ENCODE results near the gene IL21. TPM values are rescaled to one million over a fixed set of nuclear protein-coding genes. Genes with fewer than 3 reads are reported as not detected.

The IL21 gene
- polyA plus RNA-seq, 1 experiment = not detected

GRCh38 chr4:122636697-122637096 lies 15.8 kb upstream of the IL21 start:
- Histone ChIP-seq H3K4me3 (ENCODE audit: low read depth, low read length) (no peak overlapping the region), H3K9me3 (ENCODE audit: control insufficient read depth, insufficient read depth, low read length) (no peaks in the 10 kb centered on the region), H3K27me3 (ENCODE audit: control insufficient read depth, insufficient read depth, low read length) (peaks cover 31% of the 10 kb centered on the region), H3K27ac (ENCODE audit: low read depth, low read length) (no peak overlapping the region)
- ChIA-PET CTCF (interaction anchor here (1.0 kb wide), 1 partner anchor 278 kb away, joined by 4 read pairs; no protein-coding TSS in a partner anchor), POLR2A (no interaction called here)
- no peak for DNase-seq (ENCODE audit: low read depth, low spot score)
- no peak for TF ChIP-seq CTCF (IDR thresholded peaks at IDR 0.05; ENCODE audit: low read depth, low read length)

DNA sequence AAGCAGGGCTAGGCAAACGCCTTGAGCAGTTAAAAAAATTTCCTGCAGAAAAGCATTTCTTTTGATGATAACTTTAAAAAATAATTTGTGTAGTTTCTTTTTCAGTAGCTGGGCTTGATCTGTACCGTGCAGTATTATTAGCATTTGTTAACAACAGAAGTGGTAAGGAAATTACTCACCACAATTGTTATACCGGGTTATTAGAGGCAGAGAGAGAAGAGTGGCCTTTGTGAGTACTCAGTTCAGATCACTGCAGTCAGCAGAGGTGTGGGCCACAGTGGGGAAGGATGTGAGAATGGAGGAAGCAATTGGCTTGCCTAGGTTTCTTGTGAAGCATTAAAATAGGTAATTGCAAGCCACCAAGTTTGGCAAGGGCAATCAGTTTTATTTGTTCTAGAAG lies 14.3 kb upstream of the IL21 start:
- TF ChIP-seq CTCF (IDR thresholded peaks at IDR 0.05; ENCODE audit: low read depth, low read length) = no peak
- no peak overlapping the region for H3K4me3 ChIP-seq (ENCODE audit: low read depth, low read length)
- H3K27ac ChIP-seq (ENCODE audit: low read depth, low read length) = no peak overlapping the region
- ChIA-PET POLR2A (interaction anchor here (0.7 kb wide), 1 partner anchor 319 kb away, joined by 3 read pairs; no protein-coding TSS in a partner anchor), CTCF (interaction anchor here (0.9 kb wide), 1 partner anchor 295 kb away, joined by 3 read pairs; no protein-coding TSS in a partner anchor)
- no peak for DNase-seq (ENCODE audit: low read depth, low spot score)
- H3K9me3 ChIP-seq (ENCODE audit: control insufficient read depth, insufficient read depth, low read length) = no peaks in the 10 kb centered on the region
- H3K27me3 ChIP-seq (ENCODE audit: control insufficient read depth, insufficient read depth, low read length) = peaks cover 25% of the 10 kb centered on the region

DNA sequence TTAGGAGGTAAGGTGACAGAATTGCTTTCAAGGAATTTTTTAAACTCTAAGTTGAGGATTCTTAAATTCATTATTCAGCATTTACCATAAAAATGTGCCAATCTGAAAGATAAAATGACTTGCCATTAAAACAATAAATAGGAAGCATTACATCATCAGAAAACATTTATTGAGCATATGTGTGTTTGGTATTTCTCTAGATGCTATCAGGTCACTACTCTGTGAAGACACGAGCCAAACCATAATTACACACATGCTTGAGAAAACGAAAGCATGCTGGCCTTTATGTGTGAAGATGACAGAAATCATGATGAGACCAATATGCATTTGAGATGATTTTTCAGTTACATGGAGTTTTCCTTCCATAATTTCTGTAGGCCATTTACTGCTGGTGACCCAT lies 12.3 kb upstream of the IL21 start:
- TF ChIP-seq CTCF (IDR thresholded peaks at IDR 0.05; ENCODE audit: low read depth, low read length) = no peak
- no peak for DNase-seq (ENCODE audit: low read depth, low spot score)
- H3K4me3 ChIP-seq (ENCODE audit: low read depth, low read length) = no peak overlapping the region
- ChIA-PET CTCF (interaction anchor here (1.9 kb wide), 1 partner anchor 84 kb away, joined by 5 read pairs; no protein-coding TSS in a partner anchor), POLR2A (no interaction called here)
- H3K27me3 ChIP-seq (ENCODE audit: control insufficient read depth, insufficient read depth, low read length) = peaks cover 16% of the 10 kb centered on the region
- H3K27ac ChIP-seq (ENCODE audit: low read depth, low read length) = no peak overlapping the region
- no peaks in the 10 kb centered on the region for H3K9me3 ChIP-seq (ENCODE audit: control insufficient read depth, insufficient read depth, low read length)

- ChIA-PET CTCF (interaction anchor here (1.9 kb wide), 1 partner anchor 85 kb away, joined by 5 read pairs; no protein-coding TSS in a partner anchor), POLR2A (no interaction called here)
- no peak overlapping the region for H3K4me3 ChIP-seq (ENCODE audit: low read depth, low read length)
- DNase-seq (ENCODE audit: low read depth, low spot score) = no peak
- H3K27ac ChIP-seq (ENCODE audit: low read depth, low read length) = no peak overlapping the region
- peaks cover 16% of the 10 kb centered on the region for H3K27me3 ChIP-seq (ENCODE audit: control insufficient read depth, insufficient read depth, low read length)
- no peak for TF ChIP-seq CTCF (IDR thresholded peaks at IDR 0.05; ENCODE audit: low read depth, low read length)
- no peaks in the 10 kb centered on the region for H3K9me3 ChIP-seq (ENCODE audit: control insufficient read depth, insufficient read depth, low read length)
Measured at GRCh38 chr4:122632396-122633143, 11.7 kb upstream of the IL21 start.

DNA sequence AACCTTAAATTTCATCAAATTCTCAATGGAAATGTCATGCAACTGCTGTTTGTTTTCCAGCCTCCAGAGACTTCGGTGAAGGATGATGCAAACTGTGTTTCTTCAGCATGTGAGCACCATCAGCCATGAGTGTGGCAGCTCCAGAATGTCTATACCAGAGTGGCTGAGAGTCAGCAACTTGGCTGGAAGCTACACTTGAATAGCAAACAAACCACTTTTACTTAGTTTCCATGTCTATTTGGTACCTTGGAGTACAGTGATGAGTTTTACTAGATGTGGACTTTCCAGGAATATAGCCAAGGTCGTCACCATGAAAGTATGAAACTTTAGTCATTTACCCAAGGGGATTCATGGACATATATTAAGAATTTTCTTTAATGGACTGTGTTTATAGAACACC lies 4.3 kb upstream of the IL21 start:
- Histone ChIP-seq H3K27ac (ENCODE audit: low read depth, low read length) (no peak overlapping the region), H3K4me3 (ENCODE audit: low read depth, low read length) (no peak overlapping the region), H3K27me3 (ENCODE audit: control insufficient read depth, insufficient read depth, low read length) (peaks cover 5% of the 10 kb centered on the region), H3K9me3 (ENCODE audit: control insufficient read depth, insufficient read depth, low read length) (no peaks in the 10 kb centered on the region)
- no peak for DNase-seq (ENCODE audit: low read depth, low spot score)
- CTCF ChIA-PET = no interaction called here
- POLR2A ChIA-PET = no interaction called here
- TF ChIP-seq CTCF (IDR thresholded peaks at IDR 0.05; ENCODE audit: low read depth, low read length) = no peak

Data from AG04450 (cell line).